Stimulated activated CD4-positive, alpha-beta T cell treated with anti-CD3 and anti-CD28 coated beads, Interleukin-15, amount 100 ng/mL, for 48 hours (primary cell): ENCODE data around the gene SAE1.
"Not testable (repeated sequence)": the region's sequence is repeated elsewhere in the genome, so short reads cannot be mapped to it uniquely, and the experiment has no call there.

Source experiments
- DNase-seq, 2 donors: peaks; one replicate each; pipeline ENCODE4 v3.0.0-alpha.2; 2020; ENCODE audit warnings: low read depth in 2 of 2

The SAE1 gene

GRCh38 chr19:47130120-47130588, 481 bp upstream of the SAE1 start:
- no peak for DNase-seq

- DNase-seq: no peak
Observed at GRCh38 chr19:47132194-47132852, 1.7 kb downstream of the SAE1 start.

GRCh38 chr19:47133021-47133471, 2.4 kb downstream of the SAE1 start:
- DNase-seq: no peak

GRCh38 chr19:47134545-47134944, 3.9 kb downstream of the SAE1 start:
- DNase-seq: no peak

- DNase-seq: no peak
Observed at GRCh38 chr19:47135156-47135555, 4.5 kb downstream of the SAE1 start.

- DNase-seq: not testable (repeated sequence)
Observed at GRCh38 chr19:47141252-47141651, 10.6 kb downstream of the SAE1 start.

GRCh38 chr19:47141695-47142094, 11.1 kb downstream of the SAE1 start:
- DNase-seq: no peak

GRCh38 chr19:47142779-47143178, 12.1 kb downstream of the SAE1 start:
- no peak for DNase-seq

GRCh38 chr19:47143322-47144073, 12.9 kb downstream of the SAE1 start:
- no peak for DNase-seq

GRCh38 chr19:47144630-47145029, 14.0 kb downstream of the SAE1 start:
- DNase-seq: no peak

GRCh38 chr19:47145639-47146486, 15.2 kb downstream of the SAE1 start:
- DNase-seq: no peak

- no peak for DNase-seq
Observed at GRCh38 chr19:47146920-47147319, 16.3 kb downstream of the SAE1 start.

GRCh38 chr19:47151627-47152026, 21.0 kb downstream of the SAE1 start:
- no peak for DNase-seq

- no peak for DNase-seq
Observed at GRCh38 chr19:47152205-47152604, 21.6 kb downstream of the SAE1 start.

GRCh38 chr19:47152632-47153031, 22.0 kb downstream of the SAE1 start:
- no peak for DNase-seq

- DNase-seq: no peak
Observed at GRCh38 chr19:47153266-47153665, 22.6 kb downstream of the SAE1 start.

GRCh38 chr19:47155148-47155547, 24.5 kb downstream of the SAE1 start:
- no peak for DNase-seq

- DNase-seq: no peak
Observed at GRCh38 chr19:47156861-47157430, 26.3 kb downstream of the SAE1 start.

GRCh38 chr19:47157431-47158321, 27.0 kb downstream of the SAE1 start:
- DNase-seq: no peak

- no peak for DNase-seq
Observed at GRCh38 chr19:47158367-47158791, 27.7 kb downstream of the SAE1 start.
